DND-41 (cell line): Measurements from ENCODE around the gene SLCO4A1.

Source experiments
- CTCF ChIP-seq: IDR thresholded peaks from 2 replicates; pipeline ENCODE4 v1.5.1; 2012; ENCODE audit warnings: borderline replicate concordance, low read length, moderate library complexity, mild to moderate bottlenecking; ENCODE audit not compliant: poor library complexity, severe bottlenecking; ENCODE audit errors: extremely low read depth
- EZH2 ChIP-seq: IDR thresholded peaks from 3 replicates; pipeline ENCODE4 v1.6.1; 2012; ENCODE audit warnings: borderline replicate concordance, low read depth, mild to moderate bottlenecking, moderate library complexity, low read length, inconsistent platforms; ENCODE audit not compliant: severe bottlenecking

- TF ChIP-seq CTCF (no peak), EZH2 (no peak)
Observed at GRCh38 chr20:62702013-62702300, 59.7 kb downstream of the SLCO4A1 start.
